DMS53 treated with DMSO at 0.1 percent for 48 hours (cell line): ENCODE measurements around the gene FCER1A.
"Not testable (repeated sequence)": the region's sequence is repeated elsewhere in the genome, so short reads cannot be mapped to it uniquely, and the experiment has no call there.

ENCODE experiments used
- DNase-seq: peaks from one replicate; lab custom pipeline; 2025; ENCODE audit not compliant: unreplicated experiment; lab: John Stamatoyannopoulos, UW

FCER1A gene

DNA sequence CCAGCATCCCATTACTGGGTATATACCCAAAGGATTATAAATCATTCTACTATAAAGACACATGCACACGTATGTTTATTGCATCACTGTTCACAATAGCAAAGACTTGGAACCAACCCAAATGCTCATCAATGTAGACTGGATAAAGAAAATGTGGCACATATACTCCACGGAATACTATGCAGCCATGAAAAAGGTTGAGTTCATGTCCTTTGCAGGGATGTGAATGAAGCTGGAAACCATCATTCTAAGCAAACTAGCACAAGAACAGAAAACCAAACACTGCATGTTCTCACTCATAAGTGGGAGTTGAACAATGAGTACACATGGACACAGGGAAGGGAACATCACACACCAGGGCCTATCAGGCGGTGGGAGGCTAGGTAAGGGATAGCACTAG is 47.2 kb downstream of the FCER1A start:
- DNase-seq: not testable (repeated sequence)

DNA sequence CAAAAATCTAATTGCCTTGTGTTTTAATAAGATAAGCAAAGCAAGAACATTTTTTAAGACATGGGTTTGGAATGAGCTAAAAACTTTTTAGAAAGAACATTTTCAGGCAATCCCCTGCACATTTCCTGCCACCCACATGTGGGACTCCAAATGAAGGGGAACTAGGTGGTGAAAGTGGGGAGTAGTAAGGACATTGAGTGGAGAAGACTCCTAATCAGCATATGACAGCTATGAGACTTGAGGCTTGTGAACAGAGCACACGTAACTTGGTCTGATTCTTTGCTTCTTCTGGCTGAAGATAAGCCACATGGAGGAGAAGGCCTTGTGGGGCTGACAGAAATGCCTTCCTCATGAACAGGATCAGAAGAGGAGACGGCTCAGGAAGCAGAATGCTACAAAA is 50.3 kb downstream of the FCER1A start:
- no peak for DNase-seq
